ENCODE data around the gene USP24. TPM values are rescaled to one million over a fixed set of nuclear protein-coding genes. Genes with fewer than 3 reads are reported as not detected.

The USP24 gene
- total RNA-seq, 1 donor from 2014 or later, result 40.8 TPM

DNA sequence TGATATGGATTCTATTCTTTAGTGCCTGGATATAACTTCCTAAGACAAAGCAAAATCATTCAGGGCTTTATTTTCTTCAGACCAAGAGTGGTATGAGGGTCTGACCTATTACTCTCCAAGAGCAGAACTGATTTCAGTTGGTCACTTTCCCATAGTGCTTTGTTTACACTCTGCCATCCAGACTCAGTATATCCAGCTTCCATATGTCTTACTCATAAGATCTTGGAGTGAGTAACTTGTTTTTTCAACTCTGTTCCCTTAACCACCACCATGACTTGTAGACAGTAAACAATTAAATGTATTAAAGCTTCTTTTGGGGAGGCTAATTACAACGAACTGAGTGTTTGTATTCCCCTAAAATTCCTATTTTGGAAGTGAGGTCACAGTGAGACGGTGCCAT, 83.4 kb downstream of the USP24 start:
- Histone ChIP-seq H3K27me3 (ENCODE audit: control insufficient read depth, insufficient read depth, low read length) (no peaks in the 10 kb centered on the region), H3K4me3 (ENCODE audit: low read depth, low read length) (no peak overlapping the region), H3K36me3 (ENCODE audit: control insufficient read depth, insufficient read depth, low read length) (peaks cover 15% of the 10 kb centered on the region)
- TF ChIP-seq, protein P1, sequence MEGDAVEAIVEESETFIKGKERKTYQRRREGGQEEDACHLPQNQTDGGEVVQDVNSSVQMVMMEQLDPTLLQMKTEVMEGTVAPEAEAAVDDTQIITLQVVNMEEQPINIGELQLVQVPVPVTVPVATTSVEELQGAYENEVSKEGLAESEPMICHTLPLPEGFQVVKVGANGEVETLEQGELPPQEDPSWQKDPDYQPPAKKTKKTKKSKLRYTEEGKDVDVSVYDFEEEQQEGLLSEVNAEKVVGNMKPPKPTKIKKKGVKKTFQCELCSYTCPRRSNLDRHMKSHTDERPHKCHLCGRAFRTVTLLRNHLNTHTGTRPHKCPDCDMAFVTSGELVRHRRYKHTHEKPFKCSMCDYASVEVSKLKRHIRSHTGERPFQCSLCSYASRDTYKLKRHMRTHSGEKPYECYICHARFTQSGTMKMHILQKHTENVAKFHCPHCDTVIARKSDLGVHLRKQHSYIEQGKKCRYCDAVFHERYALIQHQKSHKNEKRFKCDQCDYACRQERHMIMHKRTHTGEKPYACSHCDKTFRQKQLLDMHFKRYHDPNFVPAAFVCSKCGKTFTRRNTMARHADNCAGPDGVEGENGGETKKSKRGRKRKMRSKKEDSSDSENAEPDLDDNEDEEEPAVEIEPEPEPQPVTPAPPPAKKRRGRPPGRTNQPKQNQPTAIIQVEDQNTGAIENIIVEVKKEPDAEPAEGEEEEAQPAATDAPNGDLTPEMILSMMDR (IDR thresholded peaks at IDR 0.05; ENCODE audit: insufficient read depth, low read length, severe bottlenecking), result no peak
- DNase-seq (ENCODE audit: low read depth), result peak; percentile 39
- no peak for FAIRE-seq

DNA sequence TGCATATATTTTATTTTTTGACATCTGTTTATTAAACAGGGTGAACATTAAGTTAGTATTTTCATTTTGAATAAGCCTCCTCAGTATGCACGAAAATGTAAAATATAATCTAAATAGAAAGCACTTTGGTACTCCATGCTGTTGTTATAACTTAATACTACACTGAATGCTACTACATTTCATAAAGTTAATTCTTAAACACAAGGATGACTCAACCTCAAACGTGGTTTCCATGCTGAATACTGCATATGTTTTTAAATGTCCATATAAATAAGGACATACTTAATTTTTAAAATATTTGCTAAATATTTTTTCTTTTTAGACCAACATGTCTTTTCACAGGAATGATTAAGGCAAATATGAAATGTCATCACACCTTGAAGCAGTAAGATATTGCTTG, 83.9 kb downstream of the USP24 start:
- FAIRE-seq (no peak), DNase-seq (ENCODE audit: low read depth) (no peak)
- no peak overlapping the region for H3K4me3 ChIP-seq (ENCODE audit: low read depth, low read length)
- H3K27me3 ChIP-seq (ENCODE audit: control insufficient read depth, insufficient read depth, low read length), result no peaks in the 10 kb centered on the region
- H3K36me3 ChIP-seq (ENCODE audit: control insufficient read depth, insufficient read depth, low read length), result peaks cover 12% of the 10 kb centered on the region
- TF ChIP-seq, protein P1 (IDR thresholded peaks at IDR 0.05; ENCODE audit: insufficient read depth, low read length, severe bottlenecking), result no peak

GRCh38 chr1:55129194-55129728, 85.9 kb downstream of the USP24 start:
- H3K4me3 ChIP-seq (ENCODE audit: low read depth, low read length), result no peak overlapping the region
- DNase-seq (ENCODE audit: low read depth), result no peak
- no peaks in the 10 kb centered on the region for H3K27me3 ChIP-seq (ENCODE audit: control insufficient read depth, insufficient read depth, low read length)
- TF ChIP-seq, protein P1 (IDR thresholded peaks at IDR 0.05; ENCODE audit: insufficient read depth, low read length, severe bottlenecking), result no peak
- H3K36me3 ChIP-seq (ENCODE audit: control insufficient read depth, insufficient read depth, low read length), result peaks cover 7% of the 10 kb centered on the region
- no peak for FAIRE-seq

DNA sequence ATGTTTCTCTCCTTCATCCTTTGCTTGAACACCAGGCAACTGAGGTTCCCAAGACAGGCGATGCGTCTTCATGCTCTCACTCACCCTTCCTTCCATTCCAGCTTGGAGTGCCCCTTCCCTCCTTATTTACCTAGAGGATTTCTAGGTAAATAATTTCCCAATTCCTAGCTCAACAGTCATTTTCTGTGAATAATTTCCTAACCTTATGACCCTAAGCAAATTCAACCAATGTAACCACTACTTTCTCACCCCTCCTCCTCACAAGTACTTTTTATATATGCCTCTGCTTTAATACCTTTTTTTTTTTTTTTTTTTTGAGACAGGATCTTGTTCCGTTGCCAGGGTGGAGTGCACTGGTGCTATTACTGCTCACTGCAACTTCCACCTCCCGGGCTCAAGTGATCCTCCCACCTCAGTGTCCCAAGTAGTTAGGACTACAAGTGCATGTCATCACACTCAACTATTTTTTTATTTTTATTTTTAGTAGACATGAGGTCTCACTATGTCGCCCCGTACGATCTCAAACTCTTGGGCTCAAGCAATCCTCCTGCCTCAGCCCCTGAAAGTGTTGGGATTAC, 86.7 kb downstream of the USP24 start:
- Histone ChIP-seq H3K36me3 (ENCODE audit: control insufficient read depth, insufficient read depth, low read length) (peaks cover 7% of the 10 kb centered on the region), H3K4me3 (ENCODE audit: low read depth, low read length) (no peak overlapping the region), H3K27me3 (ENCODE audit: control insufficient read depth, insufficient read depth, low read length) (no peaks in the 10 kb centered on the region)
- DNase-seq (ENCODE audit: low read depth) (no peak), FAIRE-seq (no peak)
- TF ChIP-seq, protein P1 (IDR thresholded peaks at IDR 0.05; ENCODE audit: insufficient read depth, low read length, severe bottlenecking), result no peak

DNA sequence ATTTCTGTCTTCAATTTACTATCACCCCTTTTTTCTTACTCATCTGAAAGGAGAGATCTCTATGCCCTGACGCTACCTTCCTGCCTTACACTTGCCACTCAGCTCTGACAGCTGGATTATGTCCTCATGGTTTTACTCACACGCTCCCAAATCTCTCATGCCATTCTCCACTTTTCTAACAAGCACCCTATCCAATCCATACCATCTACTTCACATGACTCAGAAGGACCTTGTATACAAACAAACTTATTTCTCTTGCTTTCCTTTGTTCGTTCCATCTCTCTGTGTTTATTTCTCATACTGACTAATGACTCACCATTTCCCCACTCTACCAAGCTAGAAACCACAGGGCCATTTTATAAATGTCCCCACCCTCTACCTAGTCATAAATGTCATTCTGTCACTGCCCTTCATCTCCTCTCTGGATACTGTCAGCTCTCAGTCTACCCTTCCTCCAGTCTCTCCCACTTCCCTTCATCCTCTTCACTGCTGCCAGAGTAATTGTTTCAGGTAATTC, 87.3 kb downstream of the USP24 start:
- DNase-seq (ENCODE audit: low read depth) (peak; percentile 43), FAIRE-seq (no peak)
- no peak overlapping the region for H3K4me3 ChIP-seq (ENCODE audit: low read depth, low read length)
- peaks cover 7% of the 10 kb centered on the region for H3K36me3 ChIP-seq (ENCODE audit: control insufficient read depth, insufficient read depth, low read length)
- TF ChIP-seq, protein P1 (IDR thresholded peaks at IDR 0.05; ENCODE audit: insufficient read depth, low read length, severe bottlenecking), result no peak
- no peaks in the 10 kb centered on the region for H3K27me3 ChIP-seq (ENCODE audit: control insufficient read depth, insufficient read depth, low read length)

Data from bronchial epithelial cell (primary cell).